HG03066 (cell line): Measurements from ENCODE around the gene GLRA1.

ENCODE experiments used
- ATAC-seq: cut with Tn5 transposase; IDR thresholded peaks from one replicate; pipeline ENCODE4 v1.9.1; 2021; ENCODE audit warnings: low read depth; ENCODE audit not compliant: unreplicated experiment

GLRA1 gene

GRCh38 chr5:151924564-151925301 is at the start of gene GLRA1:
Gene GLRA1 (minus strand): TSS chr5:151924851. CDS start chr5:151924549, 302 bp downstream.
- no peak for ATAC-seq

GRCh38 chr5:151970885-151971284 is 46.2 kb upstream of the GLRA1 start:
- no peak for ATAC-seq

DNA sequence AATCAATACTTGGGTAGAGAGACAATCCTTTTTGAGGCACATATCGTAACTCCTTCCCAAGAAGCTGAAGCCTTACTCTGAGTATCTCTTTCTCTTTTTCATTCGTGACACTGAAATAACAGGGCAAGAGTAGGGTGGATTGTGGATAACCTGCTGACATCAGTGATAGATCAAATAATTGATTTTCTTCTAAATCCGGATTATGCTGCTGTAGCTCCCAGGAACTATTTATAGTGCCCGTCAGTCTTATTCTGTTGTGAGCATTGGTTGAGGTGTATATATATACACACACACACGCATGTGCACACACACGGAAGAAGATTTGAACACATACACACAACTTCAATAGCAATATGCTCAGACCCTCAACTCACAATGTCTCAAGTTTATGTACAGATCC is 43.2 kb upstream of the GLRA1 start:
- no peak for ATAC-seq

DNA sequence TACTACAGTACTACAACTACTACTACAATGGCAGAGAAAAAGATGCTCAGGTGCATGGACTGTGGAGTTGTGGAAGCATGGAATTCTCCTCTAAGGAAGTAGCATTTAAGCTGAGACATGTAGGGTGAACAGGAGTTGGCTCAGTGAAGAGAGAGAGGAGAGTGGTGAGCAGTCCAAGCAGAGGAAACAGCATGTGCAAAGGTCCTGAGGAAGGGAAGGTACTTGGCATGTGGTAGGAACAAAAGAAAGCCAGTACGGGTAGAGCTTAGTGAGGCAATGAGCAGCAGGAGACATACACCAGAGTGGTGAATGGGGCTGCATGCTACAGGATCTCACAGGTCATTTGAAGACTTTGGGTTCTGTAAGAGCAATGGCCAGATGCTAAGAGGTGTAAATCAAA is 41.4 kb upstream of the GLRA1 start:
- ATAC-seq = no peak

DNA sequence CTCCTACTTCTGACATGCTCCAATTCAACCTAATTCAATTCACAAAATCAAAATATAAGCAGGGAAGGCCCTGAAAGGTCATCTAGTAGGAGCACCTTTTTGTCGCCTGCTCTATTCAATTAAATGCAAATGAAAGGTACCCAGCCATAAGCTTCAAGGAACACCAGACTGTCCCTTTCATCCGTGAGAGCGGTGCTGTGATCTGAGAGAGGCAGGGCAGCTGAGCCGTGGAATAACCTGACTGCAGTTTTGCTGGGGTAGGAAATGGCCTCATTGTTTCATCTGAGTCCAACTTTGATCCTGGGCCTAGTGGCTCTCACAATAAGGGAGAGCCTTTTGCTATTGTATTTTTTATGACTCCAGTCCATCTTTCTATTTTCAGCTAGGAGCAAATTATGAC is 39.8 kb upstream of the GLRA1 start:
- ATAC-seq = no peak

- no peak for ATAC-seq
Observed at GRCh38 chr5:151961557-151961956, 36.9 kb upstream of the GLRA1 start.

DNA sequence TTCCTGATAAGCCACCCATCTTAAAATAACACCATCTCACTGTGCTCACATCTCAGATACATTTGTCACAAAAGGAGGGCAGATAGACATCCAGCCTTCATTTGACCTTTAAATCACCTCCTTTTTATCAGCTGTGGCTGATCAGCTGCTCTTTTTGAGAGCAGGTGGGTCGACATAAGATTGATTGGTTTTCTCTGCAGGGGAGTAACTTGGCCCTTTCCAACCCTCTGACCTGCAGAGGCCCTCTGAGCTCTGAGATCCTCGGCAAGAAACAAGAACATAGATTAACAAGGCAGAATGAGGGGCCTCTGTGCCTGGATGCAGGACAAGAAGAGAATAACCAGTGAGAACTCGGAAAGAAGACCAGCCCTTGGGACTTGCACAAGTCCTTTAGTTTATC is 33.5 kb upstream of the GLRA1 start:
- no peak for ATAC-seq

DNA sequence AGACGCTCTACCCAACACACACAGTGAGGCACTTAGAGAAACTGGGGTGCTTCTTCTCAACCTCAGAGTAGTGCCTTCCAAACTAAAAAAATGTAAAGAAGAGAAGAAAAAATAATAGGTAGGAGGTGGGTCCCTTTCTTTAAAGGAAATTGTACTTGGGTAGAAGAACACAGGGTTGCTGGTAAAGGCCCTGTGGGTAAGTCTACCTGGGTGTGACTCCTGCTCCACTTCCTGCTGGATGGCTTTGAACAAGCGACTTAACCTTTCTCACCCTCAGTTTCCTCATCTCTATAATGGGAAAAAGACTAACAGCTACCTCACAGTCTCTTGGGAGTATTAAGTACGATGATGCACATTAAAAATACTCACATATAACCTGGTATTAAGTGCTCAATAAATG is 32.1 kb upstream of the GLRA1 start:
- ATAC-seq = no peak

GRCh38 chr5:151954255-151954654 is 29.6 kb upstream of the GLRA1 start:
- no peak for ATAC-seq

GRCh38 chr5:151953833-151954232 is 29.2 kb upstream of the GLRA1 start:
- no peak for ATAC-seq

- no peak for ATAC-seq
Observed at GRCh38 chr5:151952238-151952637, 27.6 kb upstream of the GLRA1 start.

- ATAC-seq = no peak
Observed at GRCh38 chr5:151950706-151951105, 26.1 kb upstream of the GLRA1 start.

GRCh38 chr5:151949701-151950308 is 25.2 kb upstream of the GLRA1 start:
- no peak for ATAC-seq

DNA sequence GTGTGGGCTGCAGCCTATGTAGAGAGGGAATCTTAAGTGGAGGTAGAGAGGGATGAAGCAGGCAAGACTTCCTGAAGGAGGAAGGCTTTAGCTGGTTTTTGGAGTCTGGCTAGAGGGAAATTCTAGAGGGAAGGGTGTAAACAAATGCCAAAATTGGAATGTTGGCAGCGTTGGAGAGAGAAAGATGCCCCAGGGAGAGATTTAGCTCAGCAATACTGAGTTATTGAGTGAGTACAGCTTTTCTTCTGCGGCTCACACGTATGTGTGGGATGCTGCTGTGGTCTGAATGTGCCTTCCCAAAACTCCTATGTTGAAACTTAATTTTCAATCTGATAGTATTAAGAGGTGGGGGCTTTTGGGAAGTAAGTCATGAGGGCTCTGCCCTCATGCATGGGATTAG is 24.5 kb upstream of the GLRA1 start:
- ATAC-seq = no peak

GRCh38 chr5:151947931-151948608 is 23.4 kb upstream of the GLRA1 start:
- ATAC-seq = no peak

DNA sequence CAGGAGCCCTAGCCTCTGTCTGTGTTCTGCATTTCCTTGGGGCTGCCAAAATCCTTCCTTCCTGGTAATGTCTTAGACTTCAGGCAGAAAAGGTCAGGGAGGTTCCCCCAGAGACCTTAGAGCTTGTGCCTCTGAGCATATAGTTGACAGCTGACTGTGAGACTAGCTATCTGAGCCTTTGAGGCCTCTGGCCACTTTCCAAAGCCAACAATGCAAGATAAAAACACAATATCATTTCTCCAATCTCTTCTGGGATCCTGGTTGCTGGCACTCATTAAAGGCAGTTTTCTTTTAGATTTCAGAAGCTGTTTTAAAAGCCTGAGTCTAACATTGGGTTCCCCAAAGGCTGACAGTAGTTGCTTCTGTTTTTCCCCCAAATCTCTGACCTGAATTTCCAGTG is 13.2 kb upstream of the GLRA1 start:
- ATAC-seq = no peak

DNA sequence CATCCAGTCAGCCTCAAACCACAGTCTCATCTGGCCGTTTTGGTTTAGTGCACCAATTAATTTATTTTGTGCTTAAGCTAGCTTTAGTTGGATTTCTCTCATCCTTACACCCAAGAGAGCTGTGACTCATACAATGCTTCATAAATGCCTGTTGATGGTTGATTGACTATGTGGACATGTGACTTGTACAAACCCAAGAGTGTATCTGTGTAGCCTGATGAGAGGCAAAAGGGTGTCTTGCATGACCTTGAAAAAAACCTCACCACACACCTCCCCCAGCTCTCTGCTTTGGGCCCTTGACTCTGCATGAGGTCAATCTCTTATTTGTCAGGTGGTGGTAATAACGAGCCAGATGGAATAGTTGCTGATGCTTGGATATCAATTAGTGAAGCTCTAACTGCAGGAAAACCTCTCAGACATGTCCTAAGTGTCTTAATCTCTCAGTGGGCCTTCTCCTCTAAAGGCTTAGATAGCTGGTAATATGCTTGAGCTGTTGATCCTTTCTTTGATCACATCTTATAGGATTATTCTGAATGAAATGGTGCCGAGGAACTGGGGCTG is 10.6 kb upstream of the GLRA1 start:
- no peak for ATAC-seq

GRCh38 chr5:151931260-151931659 is 6.6 kb upstream of the GLRA1 start:
- no peak for ATAC-seq

DNA sequence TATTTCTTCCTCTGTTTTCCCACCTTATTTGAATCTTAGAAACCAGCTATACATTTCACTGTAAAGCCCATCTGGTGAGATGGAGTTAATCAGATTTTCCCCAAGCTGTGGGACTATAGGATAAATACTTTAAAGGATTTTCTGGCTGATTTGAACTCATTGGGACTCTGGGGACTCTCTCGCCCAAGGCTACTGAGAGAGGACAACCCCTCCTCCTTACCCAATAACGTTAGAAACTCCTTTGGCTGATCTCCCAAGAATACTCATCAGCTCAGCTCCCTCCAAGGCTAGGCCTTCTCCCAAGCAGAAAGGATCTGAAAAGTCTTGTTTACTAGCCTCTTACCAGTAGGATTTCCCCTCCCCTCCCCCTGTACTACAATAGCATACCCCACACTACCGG is 1.5 kb upstream of the GLRA1 start:
- no peak for ATAC-seq

GRCh38 chr5:151925340-151925739 is 689 bp upstream of the GLRA1 start:
- ATAC-seq = no peak

GRCh38 chr5:151923866-151924476 is 680 bp downstream of the GLRA1 start:
- ATAC-seq = no peak
